GM19099 (cell line): ENCODE measurements around the gene B3GAT1.

Source experiments
- POLR2A ChIP-seq: IDR thresholded peaks from 3 replicates; pipeline ENCODE4 v1.6.1; 2011; ENCODE audit warnings: low read depth; ENCODE audit not compliant: insufficient read length; ENCODE audit errors: extremely low read depth

The B3GAT1 gene

GRCh38 chr11:134334796-134335571, 77.1 kb downstream of the B3GAT1 start:
- TF ChIP-seq POLR2A: no peak

GRCh38 chr11:134333946-134334345, 78.1 kb downstream of the B3GAT1 start:
- no peak for TF ChIP-seq POLR2A

- no peak for TF ChIP-seq POLR2A
Observed at GRCh38 chr11:134333312-134333711, 78.7 kb downstream of the B3GAT1 start.

- no peak for TF ChIP-seq POLR2A
Observed at GRCh38 chr11:134332782-134333181, 79.3 kb downstream of the B3GAT1 start.

- TF ChIP-seq POLR2A: no peak
Observed at GRCh38 chr11:134332189-134332631, 79.8 kb downstream of the B3GAT1 start.

GRCh38 chr11:134331354-134332188, 80.5 kb downstream of the B3GAT1 start, which contains the start of gene GLB1L2:
Gene GLB1L2 (plus strand): TSS chr11:134331988. CDS start chr11:134332062, 74 bp downstream.
- TF ChIP-seq POLR2A: no peak

GRCh38 chr11:134330611-134331353, 81.3 kb downstream of the B3GAT1 start:
- no peak for TF ChIP-seq POLR2A
